Suprapubic skin (tissue), 4 donors: ENCODE data around the gene UACA. TPM values are rescaled to one million over a fixed set of nuclear protein-coding genes. Genes with fewer than 3 reads are reported as not detected.

Experiments
- DNase-seq, 2 donors: peaks; one replicate each; pipeline ENCODE4 v3.0.0-alpha.2; 2019; ENCODE audit warnings: low spot score in 2 of 2
- H3K27ac ChIP-seq: fragments of 200-600 bp; sonication (generic); one replicate; pipeline ENCODE4 v1.5.1; 2019
- H3K27me3 ChIP-seq: fragments of 200-600 bp; sonication (generic); one replicate; pipeline ENCODE4 v1.5.1; 2019
- H3K36me3 ChIP-seq: fragments of 200-600 bp; sonication (generic); one replicate; pipeline ENCODE4 v1.5.1; 2019
- H3K4me1 ChIP-seq: fragments of 200-600 bp; sonication (generic); one replicate; pipeline ENCODE4 v1.5.1; 2019
- H3K4me3 ChIP-seq: fragments of 200-600 bp; sonication (generic); one replicate; pipeline ENCODE4 v1.5.1; 2019; ENCODE audit warnings: mild to moderate bottlenecking
- H3K9me3 ChIP-seq: fragments of 200-600 bp; sonication (generic); one replicate; pipeline ENCODE4 v1.5.1; 2019
- CTCF ChIP-seq, 2 donors: fragments of 200-600 bp in 1 of 2; fragments of 450-650 bp in 1 of 2; sonication (generic) in 1 of 2; IDR thresholded peaks; one replicate each; pipeline ENCODE4 v1.5.1; 2016 to 2019; ENCODE audit warnings: antibody characterized with exemption in 2 of 2, mild to moderate bottlenecking in 1 of 2, moderate library complexity in 1 of 2
- EP300 ChIP-seq: sonication (generic); formaldehyde crosslinking; IDR thresholded peaks from one replicate; pipeline ENCODE4 v1.6.1; 2017; ENCODE audit warnings: antibody characterized with exemption
- POLR2A ChIP-seq, 2 donors: fragments of 450-650 bp; IDR thresholded peaks; one replicate each; pipeline ENCODE4 v1.6.1; 2017; ENCODE audit warnings: antibody characterized with exemption in 2 of 2, mild to moderate bottlenecking in 2 of 2, moderate library complexity in 2 of 2
- POLR2AphosphoS5 ChIP-seq, 3 donors: sonication (generic); formaldehyde crosslinking; IDR thresholded peaks; one replicate each; pipeline ENCODE4 v1.6.1; 2017; ENCODE audit warnings: antibody characterized with exemption in 3 of 3
- WGBS: methylation state at CpG from one replicate; pipeline ENCODE4 v1.1.5; 2018; 5-methylcytosine and 5-hydroxymethylcytosine counted together
- total RNA-seq, 4 donors: library from RNA; depleted of rRNA; stranded (reverse); fragments of >200 nt; gene quantifications; one replicate each; pipeline ENCODE4 v1.1.0, GENCODE V29; 2016

The UACA gene
- total RNA-seq, 4 donors from 2014 or later: 23.4 to 97.8 (median 27.2) TPM

- H3K36me3 ChIP-seq: no peaks in the 10 kb centered on the region
- WGBS: 90% methylated on average over 4 of the region's 4 CpGs
- peaks cover 22% of the 10 kb centered on the region for H3K4me1 ChIP-seq
- TF ChIP-seq POLR2A (IDR thresholded peaks at IDR 0.05) (no peak), CTCF (IDR thresholded peaks at IDR 0.05) (no peak), POLR2AphosphoS5 (IDR thresholded peaks at IDR 0.05) (no peak), EP300 (no peak)
- no peaks in the 10 kb centered on the region for H3K9me3 ChIP-seq
- no peak overlapping the region for H3K4me3 ChIP-seq
- H3K27me3 ChIP-seq: no peaks in the 10 kb centered on the region
- DNase-seq: no peak
- no peak overlapping the region for H3K27ac ChIP-seq
Measured at GRCh38 chr15:70802629-70803028, 39.3 kb upstream of the UACA start.

GRCh38 chr15:70801109-70801508 is 37.8 kb upstream of the UACA start:
- TF ChIP-seq CTCF (IDR thresholded peaks at IDR 0.05) (no peak), EP300 (no peak), POLR2A (IDR thresholded peaks at IDR 0.05) (no peak), POLR2AphosphoS5 (IDR thresholded peaks at IDR 0.05) (no peak)
- DNase-seq: no peak
- no peak overlapping the region for H3K27ac ChIP-seq

GRCh38 chr15:70799667-70800450 is 36.5 kb upstream of the UACA start:
- Histone ChIP-seq H3K36me3 (no peaks in the 10 kb centered on the region), H3K27me3 (no peaks in the 10 kb centered on the region), H3K4me1 (peaks cover 17% of the 10 kb centered on the region), H3K4me3 (no peak overlapping the region), H3K9me3 (no peaks in the 10 kb centered on the region), H3K27ac (peak overlapping the region; percentile 77)
- no peak for DNase-seq
- WGBS: 71% methylated on average over 8 of the region's 9 CpGs
- no peak for TF ChIP-seq POLR2AphosphoS5 (IDR thresholded peaks at IDR 0.05)
- TF ChIP-seq EP300: no peak
- no peak for TF ChIP-seq POLR2A (IDR thresholded peaks at IDR 0.05)
- no peak for TF ChIP-seq CTCF (IDR thresholded peaks at IDR 0.05)

More at GRCh38 chr15:70801109-70801508, 37.8 kb upstream of the UACA start:
- Histone ChIP-seq H3K9me3 (no peaks in the 10 kb centered on the region), H3K4me3 (no peak overlapping the region), H3K36me3 (no peaks in the 10 kb centered on the region), H3K4me1 (peaks cover 16% of the 10 kb centered on the region), H3K27me3 (no peaks in the 10 kb centered on the region)
- WGBS: 95% methylated on average over 5 of the region's 5 CpGs

GRCh38 chr15:70797464-70797863 is 34.1 kb upstream of the UACA start:
- no peaks in the 10 kb centered on the region for H3K9me3 ChIP-seq
- DNase-seq: no peak
- H3K27me3 ChIP-seq: no peaks in the 10 kb centered on the region
- TF ChIP-seq POLR2A (IDR thresholded peaks at IDR 0.05) (no peak), EP300 (no peak), POLR2AphosphoS5 (IDR thresholded peaks at IDR 0.05) (no peak), CTCF (IDR thresholded peaks at IDR 0.05) (no peak)
- H3K27ac ChIP-seq: no peak overlapping the region
- H3K4me1 ChIP-seq: peaks cover 19% of the 10 kb centered on the region
- no peak overlapping the region for H3K4me3 ChIP-seq
- WGBS: 71% methylated on average over 5 of the region's 5 CpGs
- no peaks in the 10 kb centered on the region for H3K36me3 ChIP-seq

- no peaks in the 10 kb centered on the region for H3K27me3 ChIP-seq
- DNase-seq: no peak
- H3K36me3 ChIP-seq: no peaks in the 10 kb centered on the region
- H3K27ac ChIP-seq: no peak overlapping the region
- peaks cover 19% of the 10 kb centered on the region for H3K4me1 ChIP-seq
- no peaks in the 10 kb centered on the region for H3K9me3 ChIP-seq
- TF ChIP-seq CTCF (IDR thresholded peaks at IDR 0.05) (no peak), POLR2A (IDR thresholded peaks at IDR 0.05) (no peak), POLR2AphosphoS5 (IDR thresholded peaks at IDR 0.05) (no peak), EP300 (no peak)
- 80% methylated on average over 11 of the region's 14 CpGs for WGBS
- H3K4me3 ChIP-seq: no peak overlapping the region
Measured at GRCh38 chr15:70796516-70797310, 33.4 kb upstream of the UACA start.
